Measurements from ENCODE around the gene TTC9B. TPM values are rescaled to one million over a fixed set of nuclear protein-coding genes. Genes with fewer than 3 reads are reported as not detected.

Gene TTC9B
- total and polyA plus RNA-seq, 2 donors (not counting 1 experiment from before 2014, with no cell fraction given), result not detected

- POLR2A ChIA-PET, result no interaction called here
- no peak for TF ChIP-seq EZH2 (IDR thresholded peaks at IDR 0.05; ENCODE audit: borderline replicate concordance, insufficient read depth, low read depth, low read length, poor library complexity, severe bottlenecking)
- no peak for TF ChIP-seq CTCF (IDR thresholded peaks at IDR 0.05)
- ATAC-seq (ENCODE audit: low read depth), result no peak
Measured at GRCh38 chr19:40223135-40223822, 5.1 kb upstream of the TTC9B start.

More at GRCh38 chr19:40223135-40223822, 5.1 kb upstream of the TTC9B start:
- intact Hi-C loops (cut with micrococcal nuclease), result no loop called here
- Histone ChIP-seq H3K4me2 (replicated peaks; ENCODE audit: low read depth, low read length, poor library complexity, severe bottlenecking) (peak overlapping the region; percentile 55), H3K27me3 (replicated peaks in 1 of 4; ENCODE audit: control extremely low read depth in 1 of 4, control insufficient read depth in 3 of 4, insufficient read depth in 4 of 4, low read length in 3 of 4) (peaks cover 0 to 57% (median 34%) of the 10 kb centered on the region in 4 experiments), H3K4me1 (ENCODE audit: control insufficient read depth in 2 of 2, insufficient read depth in 2 of 2, low read length in 2 of 2) (peaks cover 25 to 30% of the 10 kb centered on the region in 2 donors), H2AFZ (ENCODE audit: insufficient read depth, low read depth, low read length, poor library complexity, severe bottlenecking) (no peak overlapping the region), H3K36me3 (replicated peaks in 1 of 2; ENCODE audit: control extremely low read depth in 1 of 2, control insufficient read depth in 1 of 2, extremely low read depth in 1 of 2, insufficient read depth in 2 of 2, low read length in 1 of 2) (no peaks in the 10 kb centered on the region), H3K27ac (ENCODE audit: low read length in 2 of 2) (no peak overlapping the region), H3K4me3 (ENCODE audit: control extremely low read depth in 1 of 5, extremely low read depth in 1 of 5, insufficient read depth in 1 of 5, low read depth in 2 of 5, low read length in 4 of 5) (no peak overlapping the region), H3K9me3 (ENCODE audit: control extremely low read depth in 1 of 3, control insufficient read depth in 2 of 3, insufficient read depth in 1 of 3, low read length in 2 of 3) (peaks cover 0 to 35% (median 0%) of the 10 kb centered on the region in 3 donors), H4K20me1 (ENCODE audit: control insufficient read depth, insufficient read depth, low read length, poor library complexity, severe bottlenecking) (no peaks in the 10 kb centered on the region), H3K79me2 (ENCODE audit: control insufficient read depth, insufficient read depth, low read length) (no peaks in the 10 kb centered on the region), H3K9ac (ENCODE audit: low read length) (no peak overlapping the region)
- 23% methylated on average over 42 of the region's 48 CpGs for WGBS (ENCODE audit: insufficient coverage)
- no peak overlapping the region for H3K27ac Mint-ChIP-seq
- CTCF ChIA-PET, result interaction anchor here (1.9 kb wide), 1 partner anchor 83 kb away, joined by 6 read pairs; no protein-coding TSS in a partner anchor
- H3K4me3 Mint-ChIP-seq, result no peak overlapping the region
- peaks cover 44% of the 10 kb centered on the region for H3K27me3 Mint-ChIP-seq
- H3K9me3 Mint-ChIP-seq (ENCODE audit: insufficient read depth), result no peaks in the 10 kb centered on the region
- DNase-seq, result no peak
- H3K4me1 Mint-ChIP-seq, result peaks cover 18% of the 10 kb centered on the region
